Testis (tissue), 3 donors: ENCODE measurements around the gene CDK14. TPM values are rescaled to one million over a fixed set of nuclear protein-coding genes. Genes with fewer than 3 reads are reported as not detected.

ENCODE experiments used
- DNase-seq: peaks from one replicate; pipeline ENCODE4 v3.0.0-alpha.2; 2019
- H3K27ac ChIP-seq, 2 donors: fragments of 200-600 bp; sonication (generic); one replicate each; pipeline ENCODE4 v1.5.1; 2019
- H3K27me3 ChIP-seq: fragments of 200-600 bp; sonication (generic); one replicate; pipeline ENCODE4 v1.5.1; 2019
- H3K36me3 ChIP-seq: fragments of 200-600 bp; sonication (generic); one replicate; pipeline ENCODE4 v1.5.1; 2017; ENCODE audit warnings: low read depth; ENCODE audit errors: missing control alignments
- H3K4me1 ChIP-seq: fragments of 200-600 bp; sonication (generic); one replicate; pipeline ENCODE4 v1.5.1; 2019
- H3K4me3 ChIP-seq, 2 donors: fragments of 200-600 bp; sonication (generic); one replicate each; pipeline ENCODE4 v1.5.1; 2017 to 2019
- H3K9me3 ChIP-seq: fragments of 200-600 bp; sonication (generic); one replicate; pipeline ENCODE4 v1.5.1; 2017
- POLR2A ChIP-seq: fragments of 450-650 bp; IDR thresholded peaks from one replicate; pipeline ENCODE4 v1.6.1; 2017; ENCODE audit warnings: antibody characterized with exemption, mild to moderate bottlenecking, moderate library complexity
- WGBS, 2 donors: methylation state at CpG; one replicate each; pipeline ENCODE4 v1.1.5; 2018; 5-methylcytosine and 5-hydroxymethylcytosine counted together
- intact Hi-C: fragments of 100-400 bp; cut with DNase I; formaldehyde crosslinking; loops from one replicate; pipeline ENCODE4 v1.15.1; 2023; ENCODE audit warnings: low total_unique reads
- polyA plus RNA-seq: library from polyadenylated mRNA; stranded (reverse); fragments of 350-450 nt; fragmentation: Illumina TruSeq; extraction: RNeasy Lipid Tissue Mini Kit (QIAGEN cat#74804); gene quantifications from one replicate; pipeline ENCODE4 v1.2.3, GENCODE V29; 2014; ENCODE audit warnings: low read depth, low replicate concordance; ENCODE audit not compliant: insufficient read depth
- total RNA-seq, 2 donors: library from RNA; depleted of rRNA; stranded (reverse); fragments of >200 nt; gene quantifications; one replicate each; pipeline ENCODE4 v1.2.3, GENCODE V29; 2016
- TF ChIP-seq, protein P1 (sequence below), 3 experiments: fragments of 450-650 bp in 2 of 3; fragments of 200-600 bp in 1 of 3; sonication (generic) in 1 of 3; IDR thresholded peaks; one replicate each; pipeline ENCODE4 v1.5.1; 2016 to 2019; ENCODE audit warnings: antibody characterized with exemption in 3 of 3, mild to moderate bottlenecking in 2 of 3, moderate library complexity in 1 of 3

The CDK14 gene
- total and polyA plus RNA-seq, 3 donors from 2014 or later = 18.9 to 22.7 (median 19.5) TPM

- TF ChIP-seq, protein P1, sequence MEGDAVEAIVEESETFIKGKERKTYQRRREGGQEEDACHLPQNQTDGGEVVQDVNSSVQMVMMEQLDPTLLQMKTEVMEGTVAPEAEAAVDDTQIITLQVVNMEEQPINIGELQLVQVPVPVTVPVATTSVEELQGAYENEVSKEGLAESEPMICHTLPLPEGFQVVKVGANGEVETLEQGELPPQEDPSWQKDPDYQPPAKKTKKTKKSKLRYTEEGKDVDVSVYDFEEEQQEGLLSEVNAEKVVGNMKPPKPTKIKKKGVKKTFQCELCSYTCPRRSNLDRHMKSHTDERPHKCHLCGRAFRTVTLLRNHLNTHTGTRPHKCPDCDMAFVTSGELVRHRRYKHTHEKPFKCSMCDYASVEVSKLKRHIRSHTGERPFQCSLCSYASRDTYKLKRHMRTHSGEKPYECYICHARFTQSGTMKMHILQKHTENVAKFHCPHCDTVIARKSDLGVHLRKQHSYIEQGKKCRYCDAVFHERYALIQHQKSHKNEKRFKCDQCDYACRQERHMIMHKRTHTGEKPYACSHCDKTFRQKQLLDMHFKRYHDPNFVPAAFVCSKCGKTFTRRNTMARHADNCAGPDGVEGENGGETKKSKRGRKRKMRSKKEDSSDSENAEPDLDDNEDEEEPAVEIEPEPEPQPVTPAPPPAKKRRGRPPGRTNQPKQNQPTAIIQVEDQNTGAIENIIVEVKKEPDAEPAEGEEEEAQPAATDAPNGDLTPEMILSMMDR (IDR thresholded peaks at IDR 0.05) = no peak
- no peak for TF ChIP-seq POLR2A
- no peak for DNase-seq
- Histone ChIP-seq H3K4me1 (no peaks in the 10 kb centered on the region), H3K4me3 (no peak overlapping the region), H3K36me3 (no peaks in the 10 kb centered on the region), H3K27me3 (no peaks in the 10 kb centered on the region), H3K9me3 (no peaks in the 10 kb centered on the region), H3K27ac (no peak overlapping the region)
- intact Hi-C loops = no loop called here
- 83 to 94% methylated on average over 1 of the region's 1 CpG for WGBS, 2 donors
Measured at GRCh38 chr7:90584378-90584777, 11.7 kb upstream of the CDK14 start.

DNA sequence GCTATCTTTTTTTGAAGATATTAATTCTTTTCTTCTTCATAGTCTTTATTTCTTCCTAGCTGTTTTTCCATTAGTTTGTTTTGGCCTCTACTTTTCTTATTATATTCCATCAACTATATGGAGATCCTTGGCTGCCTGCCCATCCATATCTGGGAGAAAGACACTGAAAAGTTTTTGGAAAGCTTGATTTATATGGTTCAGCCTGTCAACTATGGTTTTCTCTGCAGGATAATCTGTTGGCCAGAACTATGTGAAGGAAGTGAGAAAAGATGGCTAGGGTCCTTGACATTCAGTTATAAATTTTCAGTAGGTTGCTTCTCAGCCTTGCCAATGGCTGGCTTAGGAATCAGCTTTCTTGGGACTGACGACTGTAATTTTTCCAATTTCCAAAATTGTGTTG lies 10.0 kb upstream of the CDK14 start:
- Histone ChIP-seq H3K4me1 (no peaks in the 10 kb centered on the region), H3K9me3 (no peaks in the 10 kb centered on the region), H3K36me3 (no peaks in the 10 kb centered on the region), H3K27me3 (no peaks in the 10 kb centered on the region), H3K27ac (no peak overlapping the region), H3K4me3 (no peak overlapping the region)
- intact Hi-C loops = no loop called here
- no peak for TF ChIP-seq POLR2A
- TF ChIP-seq, protein P1 (IDR thresholded peaks at IDR 0.05) = no peak
- no peak for DNase-seq
- WGBS, 2 donors = 54 to 76% methylated on average over 1 of the region's 1 CpG

GRCh38 chr7:90587766-90588165 lies 8.4 kb upstream of the CDK14 start:
- Histone ChIP-seq H3K4me1 (no peaks in the 10 kb centered on the region), H3K9me3 (no peaks in the 10 kb centered on the region), H3K27ac (no peak overlapping the region), H3K27me3 (no peaks in the 10 kb centered on the region), H3K36me3 (no peaks in the 10 kb centered on the region), H3K4me3 (no peak overlapping the region)
- 91 to 94% methylated on average over 2 of the region's 2 CpGs for WGBS, 2 donors
- intact Hi-C loops = no loop called here
- no peak for DNase-seq
- TF ChIP-seq, protein P1 (IDR thresholded peaks at IDR 0.05) = no peak
- TF ChIP-seq POLR2A = no peak

DNA sequence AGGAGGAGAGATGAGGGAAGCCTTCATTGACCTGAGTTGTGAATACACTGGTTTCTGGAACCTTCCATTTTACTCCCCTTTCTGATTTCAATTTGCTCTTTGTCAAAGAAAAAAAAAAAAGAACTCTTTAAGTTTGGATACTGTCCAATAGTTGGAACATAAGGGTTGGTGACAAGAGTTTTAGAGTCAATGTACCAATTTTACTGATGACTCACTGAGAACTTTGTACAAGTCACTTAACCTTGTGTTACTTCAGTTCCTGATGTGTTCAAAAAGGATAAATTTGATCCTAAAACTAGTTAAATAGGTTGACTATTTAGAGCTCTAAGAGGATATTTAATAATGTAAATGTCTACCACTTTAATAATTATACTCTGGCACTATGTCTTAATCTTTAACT lies 4.1 kb upstream of the CDK14 start:
- no peak overlapping the region for H3K27ac ChIP-seq
- H3K36me3 ChIP-seq = no peaks in the 10 kb centered on the region
- no peak overlapping the region for H3K4me3 ChIP-seq
- intact Hi-C loops = no loop called here
- H3K27me3 ChIP-seq = no peaks in the 10 kb centered on the region
- no peaks in the 10 kb centered on the region for H3K4me1 ChIP-seq
- H3K9me3 ChIP-seq = no peaks in the 10 kb centered on the region
- no peak for DNase-seq
- TF ChIP-seq, protein P1 (IDR thresholded peaks at IDR 0.05) = no peak
- TF ChIP-seq POLR2A = no peak

GRCh38 chr7:90593205-90593604 lies 2.9 kb upstream of the CDK14 start:
- intact Hi-C loops = no loop called here
- no peak for TF ChIP-seq POLR2A
- TF ChIP-seq, protein P1 (IDR thresholded peaks at IDR 0.05) = no peak
- no peaks in the 10 kb centered on the region for H3K27me3 ChIP-seq

More at GRCh38 chr7:90593205-90593604, 2.9 kb upstream of the CDK14 start:
- DNase-seq = no peak
- H3K9me3 ChIP-seq = no peaks in the 10 kb centered on the region
- H3K27ac ChIP-seq = no peak overlapping the region
- no peaks in the 10 kb centered on the region for H3K4me1 ChIP-seq
- no peak overlapping the region for H3K4me3 ChIP-seq
- no peaks in the 10 kb centered on the region for H3K36me3 ChIP-seq
